AG10803 (cell line): ENCODE measurements around the gene LCN10.
A peak's percentile ranks its signal among the peaks of the same experiment; 100 is the strongest.

Experiments
- DNase-seq: peaks from one replicate; pipeline ENCODE4 v3.0.0; 2010; ENCODE audit warnings: low read depth
- H3K4me3 ChIP-seq: 2 replicates; pipeline ENCODE4 v1.5.1; 2011; ENCODE audit warnings: mild to moderate bottlenecking, low read length, control low read depth
- CTCF ChIP-seq: conservative IDR thresholded peaks from 2 replicates; pipeline ENCODE4 v1.5.1; 2011; ENCODE audit warnings: mild to moderate bottlenecking, low read length, control low read depth, inconsistent platforms

The LCN10 gene

GRCh38 chr9:136734837-136735496 is 7.8 kb downstream of the LCN10 start:
- DNase-seq = no peak
- no peak for TF ChIP-seq CTCF
- no peak overlapping the region for H3K4me3 ChIP-seq

GRCh38 chr9:136733611-136734010 is 9.1 kb downstream of the LCN10 start:
- no peak overlapping the region for H3K4me3 ChIP-seq
- DNase-seq = no peak
- TF ChIP-seq CTCF = no peak

GRCh38 chr9:136732444-136733178 is 10.1 kb downstream of the LCN10 start:
- no peak overlapping the region for H3K4me3 ChIP-seq
- DNase-seq = no peak
- TF ChIP-seq CTCF = no peak

GRCh38 chr9:136729926-136730325 is 12.8 kb downstream of the LCN10 start:
- no peak for DNase-seq
- H3K4me3 ChIP-seq = no peak overlapping the region
- no peak for TF ChIP-seq CTCF

GRCh38 chr9:136729144-136729543 is 13.6 kb downstream of the LCN10 start:
- no peak for TF ChIP-seq CTCF
- peak overlapping the region; percentile 96 for H3K4me3 ChIP-seq
- no peak for DNase-seq

GRCh38 chr9:136728548-136729123 is 14.1 kb downstream of the LCN10 start:
- TF ChIP-seq CTCF = 0 out of 2 replicates have a peak, but pooled peaks have one; percentile 2
- peak; percentile 47 for DNase-seq
- peak overlapping the region; percentile 96 for H3K4me3 ChIP-seq
